MCF 10A (cell line): ENCODE data around the gene DNAH17. TPM values are rescaled to one million over a fixed set of nuclear protein-coding genes. Genes with fewer than 3 reads are reported as not detected.

ENCODE experiments used
- BruUV-seq: library from RNA; stranded (reverse); fragments of 400-500 nt; replicated peaks from 2 replicates; lab custom pipeline; 2021; lab: Mats Ljungman, UMichigan
- CTCF ChIA-PET: fragments of 300-600 bp; sonication (Branson Sonifier 250); formaldehyde crosslinking; extraction: SDS; loops from one replicate; lab custom pipeline; 2021; ENCODE audit warnings: antibody characterized with exemption, inconsistent platforms; lab: Yijun Ruan, JAX
- POLR2A ChIA-PET: fragments of 300-600, 350-650 bp; sonication (Branson Sonifier 250); formaldehyde crosslinking; extraction: SDS; loops from one replicate; lab custom pipeline; 2020; ENCODE audit warnings: antibody characterized with exemption, inconsistent platforms; lab: Yijun Ruan, JAX
- DNase-seq: peaks from one replicate; pipeline ENCODE4 v3.0.0-alpha.2; 2018; ENCODE audit not compliant: unreplicated experiment
- H3K27ac Mint-ChIP-seq: one replicate; pipeline ENCODE4 v1.8.0; 2022; ENCODE audit warnings: mild to moderate bottlenecking, low read depth, mixed read lengths; ENCODE audit not compliant: unreplicated experiment
- H3K27me3 Mint-ChIP-seq: one replicate; pipeline ENCODE4 v1.8.0; 2022; ENCODE audit warnings: mixed read lengths; ENCODE audit not compliant: insufficient read depth, unreplicated experiment
- H3K36me3 Mint-ChIP-seq: one replicate; pipeline ENCODE4 v1.8.0; 2022; ENCODE audit warnings: mild to moderate bottlenecking, moderate library complexity, mixed read lengths; ENCODE audit not compliant: insufficient read depth, unreplicated experiment
- H3K4me1 Mint-ChIP-seq: one replicate; pipeline ENCODE4 v1.8.0; 2022; ENCODE audit warnings: mixed read lengths; ENCODE audit not compliant: insufficient read depth, unreplicated experiment
- H3K4me3 Mint-ChIP-seq: one replicate; pipeline ENCODE4 v1.8.0; 2022; ENCODE audit warnings: mild to moderate bottlenecking, moderate library complexity, mixed read lengths; ENCODE audit not compliant: unreplicated experiment
- H3K9me3 Mint-ChIP-seq: one replicate; pipeline ENCODE4 v1.8.0; 2022; ENCODE audit warnings: mixed read lengths; ENCODE audit not compliant: unreplicated experiment
- CTCF ChIP-seq: fragments of 200-600 bp; IDR thresholded peaks from one replicate; pipeline ENCODE4 v1.8.0; 2022; ENCODE audit warnings: antibody characterized with exemption, mild to moderate bottlenecking; ENCODE audit not compliant: unreplicated experiment
- intact Hi-C: fragments of 100-400 bp; cut with micrococcal nuclease; formaldehyde crosslinking; loops from 2 replicates; pipeline ENCODE4 v1.14.1; 2022
- total RNA-seq: library from RNA; stranded (reverse); gene quantifications from 2 replicates; pipeline ENCODE4 v1.2.3, GENCODE V29; 2022

The DNAH17 gene
- total RNA-seq, 1 experiment from 2014 or later, result not detected

DNA sequence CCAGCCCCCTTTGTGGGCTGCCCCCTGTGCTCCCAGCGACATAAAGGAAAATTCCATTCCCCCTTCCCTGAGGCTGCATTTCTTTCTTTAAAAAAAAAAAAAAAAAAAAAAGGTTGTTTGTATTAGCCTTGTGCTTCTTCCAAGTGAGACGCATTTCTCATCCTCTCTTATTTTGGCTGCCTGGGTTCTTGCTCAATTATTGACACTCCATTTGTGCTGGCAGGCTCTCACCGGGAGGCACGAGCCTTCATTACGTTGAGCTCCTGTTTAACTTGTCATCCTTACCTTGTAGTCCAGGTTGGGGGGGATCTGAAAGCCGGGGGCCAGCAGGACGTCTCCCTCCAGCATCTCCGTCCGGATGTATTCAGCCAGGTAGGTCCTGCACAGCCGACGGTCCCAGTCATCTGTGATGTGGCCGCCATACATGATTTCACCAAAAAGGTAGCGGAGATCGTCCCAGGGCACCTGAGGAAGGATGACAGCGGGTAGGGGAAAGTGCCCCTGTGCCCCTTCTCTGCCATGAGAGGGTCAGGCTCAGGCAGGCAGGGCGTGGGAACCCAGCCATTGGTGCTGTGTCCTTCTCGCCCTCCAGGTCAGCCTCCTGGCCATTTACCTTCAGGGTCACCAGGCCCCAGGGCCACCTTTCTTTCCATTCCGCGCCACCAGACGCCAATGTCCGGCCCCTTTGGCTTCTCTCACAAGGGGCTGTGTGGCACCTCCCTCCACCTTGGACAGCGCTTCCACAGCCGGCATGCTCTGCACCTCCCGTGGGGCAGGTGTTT, 148.2 kb downstream of the DNAH17 start:
- no peak for DNase-seq
- H3K36me3 Mint-ChIP-seq, result peaks cover 41% of the 10 kb centered on the region
- BruUV-seq, result no TSS peak
- H3K4me3 Mint-ChIP-seq, result no peak overlapping the region
- no peaks in the 10 kb centered on the region for H3K9me3 Mint-ChIP-seq
- intact Hi-C loops, result no loop called here
- TF ChIP-seq CTCF, result no peak
- H3K27me3 Mint-ChIP-seq, result no peaks in the 10 kb centered on the region
- POLR2A ChIA-PET, result no interaction called here
- CTCF ChIA-PET, result interaction anchor here (0.7 kb wide), 1 partner anchor 195 kb away, joined by 3 read pairs; no protein-coding TSS in a partner anchor
- H3K4me1 Mint-ChIP-seq, result no peaks in the 10 kb centered on the region
- H3K27ac Mint-ChIP-seq, result no peak overlapping the region

DNA sequence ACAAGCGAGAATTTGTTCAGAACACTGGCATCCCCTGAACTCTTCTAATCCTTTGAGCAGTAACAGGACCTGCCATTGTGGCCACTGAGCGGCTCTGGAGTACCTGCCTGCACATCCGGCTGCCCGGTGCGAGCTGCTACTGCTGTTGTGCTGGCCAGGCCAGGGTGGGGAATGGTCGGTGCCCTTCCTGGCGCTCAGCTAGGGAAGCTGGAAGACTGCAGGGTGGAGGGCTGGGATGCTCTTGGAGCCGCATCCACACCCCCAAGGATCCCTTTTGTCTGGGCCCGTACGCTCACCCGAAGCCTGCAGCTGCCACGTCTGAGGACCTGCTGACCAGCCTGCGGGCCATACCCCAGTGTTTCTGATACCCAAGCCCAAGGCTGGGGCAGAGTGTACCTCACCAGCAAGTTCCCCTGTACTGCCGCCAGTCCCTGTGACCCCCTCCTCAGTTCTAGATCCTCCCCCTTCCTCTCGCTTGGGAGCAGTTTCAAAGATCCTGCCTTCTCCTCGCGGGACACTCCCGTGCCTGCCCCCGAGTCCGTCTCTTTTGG, 149.1 kb downstream of the DNAH17 start:
- no peak for DNase-seq
- Mint-ChIP-seq H3K4me3 (no peak overlapping the region), H3K9me3 (no peaks in the 10 kb centered on the region), H3K36me3 (peaks cover 48% of the 10 kb centered on the region), H3K27me3 (no peaks in the 10 kb centered on the region), H3K27ac (no peak overlapping the region), H3K4me1 (peaks cover 3% of the 10 kb centered on the region)
- ChIA-PET POLR2A (no interaction called here), CTCF (interaction anchor here (0.6 to 0.7 kb wide), 3 partner anchors 130 to 194 kb away, joined by 3 read pairs; no protein-coding TSS in a partner anchor)
- TF ChIP-seq CTCF, result no peak
- no TSS peak for BruUV-seq
- intact Hi-C loops, result no loop called here

DNA sequence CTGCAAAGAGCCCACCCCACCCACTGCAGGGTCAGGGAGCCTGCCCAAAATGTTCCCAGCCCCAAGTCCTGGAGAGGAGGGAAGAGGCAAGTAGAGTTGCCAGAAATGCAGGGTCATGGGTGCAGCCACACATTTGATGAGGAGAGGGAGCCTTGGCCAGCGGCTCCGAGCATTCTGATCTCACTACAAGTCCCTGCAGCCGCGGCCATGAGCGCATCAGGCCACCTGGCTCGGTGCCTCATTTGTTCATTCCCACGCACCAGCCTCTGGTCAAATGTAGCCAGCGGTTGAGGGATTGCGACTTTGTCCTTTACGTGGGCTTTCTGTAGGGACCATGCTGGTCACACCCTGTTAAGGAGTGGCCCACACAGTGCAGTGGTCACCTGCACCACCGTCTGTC, 150.1 kb downstream of the DNAH17 start:
- ChIA-PET CTCF (interaction anchor here (0.8 kb wide), 1 partner anchor 281 kb away, joined by 3 read pairs; no protein-coding TSS in a partner anchor), POLR2A (no interaction called here)
- H3K27ac Mint-ChIP-seq, result no peak overlapping the region
- intact Hi-C loops, result no loop called here
- H3K9me3 Mint-ChIP-seq, result no peaks in the 10 kb centered on the region
- no TSS peak for BruUV-seq
- peaks cover 7% of the 10 kb centered on the region for H3K4me1 Mint-ChIP-seq
- H3K36me3 Mint-ChIP-seq, result peaks cover 54% of the 10 kb centered on the region
- H3K27me3 Mint-ChIP-seq, result no peaks in the 10 kb centered on the region
- DNase-seq, result no peak
- no peak overlapping the region for H3K4me3 Mint-ChIP-seq
- TF ChIP-seq CTCF, result no peak

DNA sequence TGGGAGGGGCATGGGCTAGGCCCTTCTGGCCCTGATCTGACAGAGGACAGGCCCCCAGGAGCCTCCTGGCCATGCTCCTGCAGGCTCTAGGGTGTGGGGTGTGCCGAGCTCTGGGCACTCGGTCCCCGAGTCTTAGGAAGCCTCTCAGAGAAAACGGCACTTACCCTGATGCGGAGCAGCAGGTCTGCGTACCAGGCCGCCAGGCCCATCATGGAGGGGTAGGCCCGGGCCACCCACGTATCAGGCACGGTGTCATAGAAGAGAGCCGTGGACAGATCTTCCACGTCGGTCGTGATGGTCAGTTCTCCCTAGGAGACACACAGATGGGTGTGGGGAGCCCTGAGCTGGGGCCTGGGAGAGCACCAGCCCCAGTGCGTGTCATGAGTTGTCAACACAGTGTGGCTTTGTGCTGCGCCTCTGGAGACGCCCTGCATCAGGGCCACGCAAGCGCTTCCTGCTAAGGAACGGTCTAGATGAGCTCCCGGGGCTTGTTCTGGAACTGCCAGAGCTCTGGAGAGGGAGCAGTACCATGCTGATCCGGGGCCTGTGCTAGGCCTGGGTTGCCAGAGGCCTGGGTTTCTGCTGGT, 150.8 kb downstream of the DNAH17 start:
- Mint-ChIP-seq H3K27ac (no peak overlapping the region), H3K9me3 (no peaks in the 10 kb centered on the region), H3K36me3 (peaks cover 61% of the 10 kb centered on the region), H3K4me3 (no peak overlapping the region), H3K4me1 (peaks cover 7% of the 10 kb centered on the region), H3K27me3 (no peaks in the 10 kb centered on the region)
- intact Hi-C loops, result no loop called here
- TF ChIP-seq CTCF, result no peak
- CTCF ChIA-PET, result interaction anchor here (0.6 to 7.2 kb wide), 5 partner anchors 92 to 282 kb away, joined by 3 to 54 read pairs (median 4); no protein-coding TSS in a partner anchor
- DNase-seq, result no peak
- BruUV-seq, result no TSS peak
- POLR2A ChIA-PET, result no interaction called here
